ENCODE results near the gene TENM3.

TENM3 gene

GRCh38 chr4:182826391-182826790 is 583.2 kb downstream of the TENM3 start:
- no peak overlapping the region for H3K9ac ChIP-seq (ENCODE audit: low read length in 5 of 5)
- no peaks in the 10 kb centered on the region for H3K36me3 ChIP-seq (ENCODE audit: control insufficient read depth in 5 of 5, insufficient read depth in 5 of 5, low read length in 5 of 5)
- no peaks in the 10 kb centered on the region for H3K9me3 ChIP-seq (ENCODE audit: control insufficient read depth in 5 of 5, low read length in 5 of 5)
- peaks cover 0 to 8% (median 3%) of the 10 kb centered on the region in 5 donors for H3K27me3 ChIP-seq (ENCODE audit: control insufficient read depth in 5 of 5, insufficient read depth in 4 of 5, low read length in 5 of 5)
- no peak overlapping the region for H3K4me3 ChIP-seq (ENCODE audit: low read depth in 1 of 5, low read length in 5 of 5)
- H3K27ac ChIP-seq (ENCODE audit: low read depth, low read length) = no peak overlapping the region
- H3K4me1 ChIP-seq (ENCODE audit: control insufficient read depth in 5 of 5, insufficient read depth in 5 of 5, low read length in 5 of 5) = no peaks in the 10 kb centered on the region

GRCh38 chr4:182827166-182827565 is 584.0 kb downstream of the TENM3 start:
- H3K27me3 ChIP-seq (ENCODE audit: control insufficient read depth in 5 of 5, insufficient read depth in 4 of 5, low read length in 5 of 5) = peaks cover 0 to 8% (median 3%) of the 10 kb centered on the region in 5 donors
- H3K36me3 ChIP-seq (ENCODE audit: control insufficient read depth in 5 of 5, insufficient read depth in 5 of 5, low read length in 5 of 5) = no peaks in the 10 kb centered on the region
- H3K9ac ChIP-seq (ENCODE audit: low read length in 5 of 5) = no peak overlapping the region
- no peaks in the 10 kb centered on the region for H3K9me3 ChIP-seq (ENCODE audit: control insufficient read depth in 5 of 5, low read length in 5 of 5)
- no peaks in the 10 kb centered on the region for H3K4me1 ChIP-seq (ENCODE audit: control insufficient read depth in 5 of 5, insufficient read depth in 5 of 5, low read length in 5 of 5)
- H3K27ac ChIP-seq (ENCODE audit: low read depth, low read length) = no peak overlapping the region
- no peak overlapping the region for H3K4me3 ChIP-seq (ENCODE audit: low read depth in 1 of 5, low read length in 5 of 5)

GRCh38 chr4:182827954-182828353 is 584.8 kb downstream of the TENM3 start:
- Histone ChIP-seq H3K9ac (ENCODE audit: low read length in 5 of 5) (no peak overlapping the region), H3K27ac (ENCODE audit: low read depth, low read length) (no peak overlapping the region), H3K4me3 (ENCODE audit: low read depth in 1 of 5, low read length in 5 of 5) (no peak overlapping the region), H3K4me1 (ENCODE audit: control insufficient read depth in 5 of 5, insufficient read depth in 5 of 5, low read length in 5 of 5) (no peaks in the 10 kb centered on the region), H3K36me3 (ENCODE audit: control insufficient read depth in 5 of 5, insufficient read depth in 5 of 5, low read length in 5 of 5) (no peaks in the 10 kb centered on the region), H3K27me3 (ENCODE audit: control insufficient read depth in 5 of 5, insufficient read depth in 4 of 5, low read length in 5 of 5) (peaks cover 0 to 8% (median 3%) of the 10 kb centered on the region in 5 donors), H3K9me3 (ENCODE audit: control insufficient read depth in 5 of 5, low read length in 5 of 5) (peaks cover 0 to 6% (median 0%) of the 10 kb centered on the region in 5 donors)

GRCh38 chr4:182828360-182829025 is 585.3 kb downstream of the TENM3 start:
- peaks cover 0 to 6% (median 0%) of the 10 kb centered on the region in 5 donors for H3K9me3 ChIP-seq (ENCODE audit: control insufficient read depth in 5 of 5, low read length in 5 of 5)
- no peaks in the 10 kb centered on the region for H3K36me3 ChIP-seq (ENCODE audit: control insufficient read depth in 5 of 5, insufficient read depth in 5 of 5, low read length in 5 of 5)
- peaks cover 0 to 8% (median 3%) of the 10 kb centered on the region in 5 donors for H3K27me3 ChIP-seq (ENCODE audit: control insufficient read depth in 5 of 5, insufficient read depth in 4 of 5, low read length in 5 of 5)
- H3K4me3 ChIP-seq (ENCODE audit: low read depth in 1 of 5, low read length in 5 of 5) = no peak overlapping the region
- no peaks in the 10 kb centered on the region for H3K4me1 ChIP-seq (ENCODE audit: control insufficient read depth in 5 of 5, insufficient read depth in 5 of 5, low read length in 5 of 5)
- H3K27ac ChIP-seq (ENCODE audit: low read depth, low read length) = no peak overlapping the region
- no peak overlapping the region for H3K9ac ChIP-seq (ENCODE audit: low read length in 5 of 5)

- Histone ChIP-seq H3K9me3 (ENCODE audit: control insufficient read depth in 5 of 5, low read length in 5 of 5) (peaks cover 0 to 6% (median 0%) of the 10 kb centered on the region in 5 donors), H3K9ac (ENCODE audit: low read length in 5 of 5) (no peak overlapping the region), H3K27me3 (ENCODE audit: control insufficient read depth in 5 of 5, insufficient read depth in 4 of 5, low read length in 5 of 5) (peaks cover 0 to 8% (median 3%) of the 10 kb centered on the region in 5 donors), H3K4me3 (ENCODE audit: low read depth in 1 of 5, low read length in 5 of 5) (no peak overlapping the region), H3K36me3 (ENCODE audit: control insufficient read depth in 5 of 5, insufficient read depth in 5 of 5, low read length in 5 of 5) (no peaks in the 10 kb centered on the region), H3K4me1 (ENCODE audit: control insufficient read depth in 5 of 5, insufficient read depth in 5 of 5, low read length in 5 of 5) (no peaks in the 10 kb centered on the region), H3K27ac (ENCODE audit: low read depth, low read length) (no peak overlapping the region)
These were observed 586.0 kb downstream of the TENM3 start for GRCh38 chr4:182829196-182829595.

GRCh38 chr4:182831376-182831775 is 588.2 kb downstream of the TENM3 start:
- Histone ChIP-seq H3K4me3 (ENCODE audit: low read depth in 1 of 5, low read length in 5 of 5) (no peak overlapping the region), H3K36me3 (ENCODE audit: control insufficient read depth in 5 of 5, insufficient read depth in 5 of 5, low read length in 5 of 5) (no peaks in the 10 kb centered on the region), H3K27ac (ENCODE audit: low read depth, low read length) (no peak overlapping the region), H3K4me1 (ENCODE audit: control insufficient read depth in 5 of 5, insufficient read depth in 5 of 5, low read length in 5 of 5) (no peaks in the 10 kb centered on the region), H3K9ac (ENCODE audit: low read length in 5 of 5) (no peak overlapping the region), H3K27me3 (ENCODE audit: control insufficient read depth in 5 of 5, insufficient read depth in 4 of 5, low read length in 5 of 5) (peaks cover 5 to 15% (median 9%) of the 10 kb centered on the region in 5 donors), H3K9me3 (ENCODE audit: control insufficient read depth in 5 of 5, low read length in 5 of 5) (peaks cover 0 to 6% (median 0%) of the 10 kb centered on the region in 5 donors)

GRCh38 chr4:182832352-182833120 is 589.3 kb downstream of the TENM3 start:
- Histone ChIP-seq H3K4me1 (ENCODE audit: control insufficient read depth in 5 of 5, insufficient read depth in 5 of 5, low read length in 5 of 5) (no peaks in the 10 kb centered on the region), H3K9ac (ENCODE audit: low read length in 5 of 5) (no peak overlapping the region), H3K27ac (ENCODE audit: low read depth, low read length) (no peak overlapping the region)

GRCh38 chr4:182835006-182835740 is 592.0 kb downstream of the TENM3 start:
- Histone ChIP-seq H3K9ac (ENCODE audit: low read length in 5 of 5) (no peak overlapping the region), H3K9me3 (ENCODE audit: control insufficient read depth in 5 of 5, low read length in 5 of 5) (peaks cover 0 to 6% (median 0%) of the 10 kb centered on the region in 5 donors), H3K4me1 (ENCODE audit: control insufficient read depth in 5 of 5, insufficient read depth in 5 of 5, low read length in 5 of 5) (no peaks in the 10 kb centered on the region), H3K27me3 (ENCODE audit: control insufficient read depth in 5 of 5, insufficient read depth in 4 of 5, low read length in 5 of 5) (peaks cover 3 to 18% (median 9%) of the 10 kb centered on the region in 5 donors), H3K36me3 (ENCODE audit: control insufficient read depth in 5 of 5, insufficient read depth in 5 of 5, low read length in 5 of 5) (no peaks in the 10 kb centered on the region), H3K4me3 (ENCODE audit: low read depth in 1 of 5, low read length in 5 of 5) (no peak overlapping the region), H3K27ac (ENCODE audit: low read depth, low read length) (no peak overlapping the region)

More at GRCh38 chr4:182832352-182833120, 589.3 kb downstream of the TENM3 start:
- H3K4me3 ChIP-seq (ENCODE audit: low read depth in 1 of 5, low read length in 5 of 5) = no peak overlapping the region
- no peaks in the 10 kb centered on the region for H3K36me3 ChIP-seq (ENCODE audit: control insufficient read depth in 5 of 5, insufficient read depth in 5 of 5, low read length in 5 of 5)
- peaks cover 5 to 15% (median 9%) of the 10 kb centered on the region in 5 donors for H3K27me3 ChIP-seq (ENCODE audit: control insufficient read depth in 5 of 5, insufficient read depth in 4 of 5, low read length in 5 of 5)
- peaks cover 0 to 6% (median 0%) of the 10 kb centered on the region in 5 donors for H3K9me3 ChIP-seq (ENCODE audit: control insufficient read depth in 5 of 5, low read length in 5 of 5)

- H3K27me3 ChIP-seq (ENCODE audit: control insufficient read depth in 5 of 5, insufficient read depth in 4 of 5, low read length in 5 of 5) = peaks cover 3 to 18% (median 9%) of the 10 kb centered on the region in 5 donors
- H3K36me3 ChIP-seq (ENCODE audit: control insufficient read depth in 5 of 5, insufficient read depth in 5 of 5, low read length in 5 of 5) = no peaks in the 10 kb centered on the region
- H3K4me3 ChIP-seq (ENCODE audit: low read depth in 1 of 5, low read length in 5 of 5) = no peak overlapping the region
- no peaks in the 10 kb centered on the region for H3K9me3 ChIP-seq (ENCODE audit: control insufficient read depth in 5 of 5, low read length in 5 of 5)
- H3K27ac ChIP-seq (ENCODE audit: low read depth, low read length) = no peak overlapping the region
- H3K4me1 ChIP-seq (ENCODE audit: control insufficient read depth in 5 of 5, insufficient read depth in 5 of 5, low read length in 5 of 5) = no peaks in the 10 kb centered on the region
- no peak overlapping the region for H3K9ac ChIP-seq (ENCODE audit: low read length in 5 of 5)
These were observed 594.6 kb downstream of the TENM3 start for GRCh38 chr4:182837831-182838230.
